H1 (cell line): ENCODE measurements around the gene ITGA11. TPM values are rescaled to one million over a fixed set of nuclear protein-coding genes. Genes with fewer than 3 reads are reported as not detected.

Source experiments
- HDAC2 ChIP-seq, 2 experiments: fragments of 300-600 bp in 1 of 2; sonication (generic) in 1 of 2; IDR thresholded peaks; 2 replicates each; pipeline ENCODE4 v1.6.1; 2011 to 2012; ENCODE audit warnings: low read depth in 2 of 2, low read length in 2 of 2, mild to moderate bottlenecking in 2 of 2, moderate library complexity in 2 of 2, borderline replicate concordance in 1 of 2, inconsistent platforms in 1 of 2
- ZNF274 ChIP-seq: IDR thresholded peaks from 2 replicates; pipeline ENCODE4 v1.7.0; 2012; ENCODE audit warnings: low read length, borderline replicate concordance; ENCODE audit errors: extremely low read depth
- polyA plus RNA-seq, 7 experiments: library from polyadenylated mRNA; depleted of rRNA in 3 of 7; stranded (reverse) in 5 of 7; unstranded in 2 of 7; fragments of >200 nt in 5 of 7; fragments of 200-250 nt in 2 of 7; gene quantifications; 1 replicate in 5 of 7; 2 replicates in 1 of 7; 4 replicates in 1 of 7; pipeline versions ENCODE4 v1.2.1 to v1.2.3, GENCODE V29; 2011 to 2013; ENCODE audit warnings: missing spikeins in 2 of 7, mixed read lengths in 2 of 7
- total RNA-seq: library from RNA; stranded (reverse); fragmentation: NEBNext Ultra II Directional; extraction: Animal tissue kit (Norgen Biotek cat#: 25700); gene quantifications from 2 replicates; pipeline ENCODE4 v1.2.1, GENCODE V29; 2021

Gene ITGA11
- total and polyA plus RNA-seq, 2 of the 8 experiments (the other 6 are each of a cell fraction or from before 2014, with no cell fraction given) = 0.05 to 0.06 TPM

DNA sequence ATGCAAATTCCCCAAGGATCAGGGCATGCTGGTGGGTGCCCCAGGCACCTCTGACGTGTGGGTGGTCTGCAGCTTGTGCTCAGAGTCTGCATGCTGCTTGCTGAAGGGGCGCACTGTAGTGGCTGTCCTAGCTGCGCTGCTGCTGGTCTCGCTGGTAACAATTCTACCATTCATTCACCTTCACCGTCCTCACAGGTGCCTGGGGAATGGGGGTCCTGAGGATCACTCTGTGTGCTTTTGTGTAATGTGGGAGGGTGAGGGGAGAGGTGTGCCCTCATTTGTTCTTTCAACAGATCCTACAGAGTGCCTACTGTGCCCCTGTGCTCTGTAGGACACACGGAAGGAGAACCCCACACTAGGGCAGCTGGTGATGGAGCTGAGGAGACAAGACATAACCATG lies 2.1 kb upstream of the ITGA11 start (continued):
- TF ChIP-seq ZNF274 = no peak
- TF ChIP-seq HDAC2 (IDR thresholded peaks at IDR 0.05; ENCODE audit: borderline replicate concordance in 1 of 2, low read depth in 2 of 2, low read length in 2 of 2) = no peak
- TF ChIP-seq, all 59 proteins: peak for 0
